Measurements from ENCODE around the gene NSL1. TPM values are rescaled to one million over a fixed set of nuclear protein-coding genes. Genes with fewer than 3 reads are reported as not detected.

Gene NSL1
- total RNA-seq, 1 donor from 2014 or later, result 30.2 TPM

- intact Hi-C loops (cut with DNase I), result no loop called here
- no peaks in the 10 kb centered on the region for H3K27me3 ChIP-seq
- no peak for TF ChIP-seq CTCF (IDR thresholded peaks at IDR 0.05)
- no peaks in the 10 kb centered on the region for H3K36me3 ChIP-seq
- no peak overlapping the region for H3K27ac ChIP-seq
- H3K4me3 ChIP-seq, result no peak overlapping the region
- ATAC-seq (no peak), DNase-seq (no peak)
- H3K9me3 ChIP-seq, result no peaks in the 10 kb centered on the region
- no peaks in the 10 kb centered on the region for H3K4me1 ChIP-seq
Measured at GRCh38 chr1:212689196-212689725, 102.3 kb downstream of the NSL1 start.

GRCh38 chr1:212688341-212689047 lies 103.1 kb downstream of the NSL1 start:
- Histone ChIP-seq H3K27me3 (no peaks in the 10 kb centered on the region), H3K4me1 (peaks cover 4% of the 10 kb centered on the region), H3K9me3 (no peaks in the 10 kb centered on the region), H3K27ac (no peak overlapping the region), H3K4me3 (no peak overlapping the region), H3K36me3 (no peaks in the 10 kb centered on the region)
- ATAC-seq (no peak), DNase-seq (no peak)
- TF ChIP-seq CTCF (IDR thresholded peaks at IDR 0.05), result no peak
- intact Hi-C loops (cut with DNase I), result no loop called here

GRCh38 chr1:212687811-212688210 lies 103.8 kb downstream of the NSL1 start:
- no peaks in the 10 kb centered on the region for H3K9me3 ChIP-seq
- intact Hi-C loops (cut with DNase I), result no loop called here
- H3K4me3 ChIP-seq, result no peak overlapping the region
- no peak overlapping the region for H3K27ac ChIP-seq
- DNase-seq (no peak), ATAC-seq (no peak)
- peaks cover 7% of the 10 kb centered on the region for H3K4me1 ChIP-seq
- TF ChIP-seq CTCF (IDR thresholded peaks at IDR 0.05), result no peak
- no peaks in the 10 kb centered on the region for H3K27me3 ChIP-seq
- H3K36me3 ChIP-seq, result no peaks in the 10 kb centered on the region

GRCh38 chr1:212686591-212686990 lies 105.0 kb downstream of the NSL1 start:
- no peak overlapping the region for H3K4me3 ChIP-seq
- no peaks in the 10 kb centered on the region for H3K9me3 ChIP-seq
- H3K27me3 ChIP-seq, result no peaks in the 10 kb centered on the region
- no peak overlapping the region for H3K27ac ChIP-seq
- no peaks in the 10 kb centered on the region for H3K36me3 ChIP-seq
- H3K4me1 ChIP-seq, result peaks cover 7% of the 10 kb centered on the region
- TF ChIP-seq CTCF (IDR thresholded peaks at IDR 0.05), result no peak
- no peak for DNase-seq
- intact Hi-C loops (cut with DNase I), result no loop called here
- ATAC-seq, result no peak

- H3K27ac ChIP-seq, result no peak overlapping the region
- intact Hi-C loops (cut with DNase I), result no loop called here
- no peak for TF ChIP-seq CTCF (IDR thresholded peaks at IDR 0.05)
- ATAC-seq, result no peak
- DNase-seq, result no peak
- no peaks in the 10 kb centered on the region for H3K9me3 ChIP-seq
- no peaks in the 10 kb centered on the region for H3K27me3 ChIP-seq
- no peaks in the 10 kb centered on the region for H3K36me3 ChIP-seq
- no peak overlapping the region for H3K4me3 ChIP-seq
- H3K4me1 ChIP-seq, result peaks cover 7% of the 10 kb centered on the region
Measured at GRCh38 chr1:212686069-212686468, 105.5 kb downstream of the NSL1 start.

Data from upper lobe of right lung (tissue), 1 donor.